Measurements from ENCODE around the gene SEZ6. TPM values are rescaled to one million over a fixed set of nuclear protein-coding genes. Genes with fewer than 3 reads are reported as not detected.
"Not testable (repeated sequence)": the region's sequence is repeated elsewhere in the genome, so short reads cannot be mapped to it uniquely, and the experiment has no call there.

Gene SEZ6
- total RNA-seq, 1 donor from 2014 or later, result not detected

GRCh38 chr17:28949185-28950016 lies 56.4 kb downstream of the SEZ6 start:
- peak; percentile 82 for DNase-seq (ENCODE audit: low spot score)
- no peak for ATAC-seq
- intact Hi-C loops (cut with DNase I), result no loop called here

- DNase-seq (ENCODE audit: low spot score) (no peak), ATAC-seq (no peak)
- intact Hi-C loops (cut with DNase I), result no loop called here
Observed at GRCh38 chr17:28948873-28949184, 57.0 kb downstream of the SEZ6 start.

- no peak for ATAC-seq
- DNase-seq (ENCODE audit: low spot score), result no peak
- intact Hi-C loops (cut with DNase I), result no loop called here
Observed at GRCh38 chr17:28948342-28948741, 57.5 kb downstream of the SEZ6 start.

- ATAC-seq (no peak), DNase-seq (ENCODE audit: low spot score) (no peak)
- intact Hi-C loops (cut with DNase I), result no loop called here
Observed at GRCh38 chr17:28947639-28948038, 58.2 kb downstream of the SEZ6 start.

GRCh38 chr17:28946239-28946638 lies 59.6 kb downstream of the SEZ6 start:
- intact Hi-C loops (cut with DNase I), result no loop called here
- ATAC-seq (no peak), DNase-seq (ENCODE audit: low spot score) (no peak)

GRCh38 chr17:28944862-28945741 lies 60.7 kb downstream of the SEZ6 start:
- intact Hi-C loops (cut with DNase I), result no loop called here
- ATAC-seq (no peak), DNase-seq (ENCODE audit: low spot score) (no peak)

GRCh38 chr17:28944343-28944742 lies 61.5 kb downstream of the SEZ6 start:
- DNase-seq (ENCODE audit: low spot score), result no peak
- intact Hi-C loops (cut with DNase I), result no loop called here
- no peak for ATAC-seq

- intact Hi-C loops (cut with DNase I), result no loop called here
- DNase-seq (ENCODE audit: low spot score) (no peak), ATAC-seq (no peak)
Observed at GRCh38 chr17:28942925-28943324, 62.9 kb downstream of the SEZ6 start.

- intact Hi-C loops (cut with DNase I), result no loop called here
- ATAC-seq (no peak), DNase-seq (ENCODE audit: low spot score) (no peak)
Observed at GRCh38 chr17:28941251-28941650, 64.6 kb downstream of the SEZ6 start.

- intact Hi-C loops (cut with DNase I), result no loop called here
- DNase-seq (ENCODE audit: low spot score) (no peak), ATAC-seq (peak; percentile 28)
Observed at GRCh38 chr17:28940675-28941074, 65.2 kb downstream of the SEZ6 start.

GRCh38 chr17:28940142-28940541 lies 65.7 kb downstream of the SEZ6 start:
- DNase-seq (ENCODE audit: low spot score) (no peak), ATAC-seq (no peak)
- intact Hi-C loops (cut with DNase I), result no loop called here

GRCh38 chr17:28938552-28938951 lies 67.3 kb downstream of the SEZ6 start:
- intact Hi-C loops (cut with DNase I), result no loop called here
- no peak for DNase-seq (ENCODE audit: low spot score)
- ATAC-seq, result no peak

- DNase-seq (ENCODE audit: low spot score) (no peak), ATAC-seq (peak; percentile 77)
- intact Hi-C loops (cut with DNase I), result no loop called here
Observed at GRCh38 chr17:28937044-28937729, 68.6 kb downstream of the SEZ6 start.

- no peak for ATAC-seq
- no peak for DNase-seq (ENCODE audit: low spot score)
- intact Hi-C loops (cut with DNase I), result no loop called here
Observed at GRCh38 chr17:28935744-28936460, 69.9 kb downstream of the SEZ6 start.

GRCh38 chr17:28934508-28934907 lies 71.3 kb downstream of the SEZ6 start:
- DNase-seq (ENCODE audit: low spot score); ATAC-seq; intact Hi-C loops (cut with DNase I): not testable (repeated sequence)

- DNase-seq (ENCODE audit: low spot score), result no peak
- intact Hi-C loops (cut with DNase I), result no loop called here
- ATAC-seq, result no peak
Observed at GRCh38 chr17:28929787-28930186, 76.0 kb downstream of the SEZ6 start.

GRCh38 chr17:28928061-28928460 lies 77.8 kb downstream of the SEZ6 start:
- intact Hi-C loops (cut with DNase I), result no loop called here
- DNase-seq (ENCODE audit: low spot score) (no peak), ATAC-seq (no peak)

GRCh38 chr17:28926786-28927185 lies 79.0 kb downstream of the SEZ6 start:
- DNase-seq (ENCODE audit: low spot score), result no peak
- no peak for ATAC-seq
- intact Hi-C loops (cut with DNase I), result no loop called here

GRCh38 chr17:28926366-28926765 lies 79.5 kb downstream of the SEZ6 start:
- ATAC-seq, result no peak
- intact Hi-C loops (cut with DNase I), result no loop called here
- DNase-seq (ENCODE audit: low spot score), result no peak

All from sciatic nerve (tissue), 2 donors.